Measurements from ENCODE around the gene XPO6.

The XPO6 gene

GRCh38 chr16:28183930-28184329 lies 27.8 kb downstream of the XPO6 start:
- no peak for DNase-seq (ENCODE audit: low spot score)

GRCh38 chr16:28183484-28183883 lies 28.3 kb downstream of the XPO6 start:
- no peak for DNase-seq (ENCODE audit: low spot score)

DNA sequence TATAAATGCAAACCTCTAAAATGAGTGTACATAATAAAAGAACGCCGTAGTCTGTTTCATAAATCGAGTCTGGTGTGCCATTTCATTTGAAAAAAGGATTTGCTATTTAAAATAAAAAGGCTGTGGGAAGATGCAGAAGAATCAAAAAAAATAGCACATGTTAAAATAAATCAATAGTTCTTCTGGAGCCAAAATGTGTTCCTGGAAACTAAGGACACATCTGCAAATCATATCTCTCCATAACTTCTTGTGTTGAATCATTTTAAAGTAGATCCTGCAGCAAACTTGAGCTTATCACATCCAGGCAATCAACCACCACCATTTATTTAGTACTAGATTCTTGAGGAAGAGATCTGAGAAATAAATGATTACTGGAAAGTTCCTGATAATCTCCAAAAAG lies 29.0 kb downstream of the XPO6 start:
- DNase-seq (ENCODE audit: low spot score) = no peak

DNA sequence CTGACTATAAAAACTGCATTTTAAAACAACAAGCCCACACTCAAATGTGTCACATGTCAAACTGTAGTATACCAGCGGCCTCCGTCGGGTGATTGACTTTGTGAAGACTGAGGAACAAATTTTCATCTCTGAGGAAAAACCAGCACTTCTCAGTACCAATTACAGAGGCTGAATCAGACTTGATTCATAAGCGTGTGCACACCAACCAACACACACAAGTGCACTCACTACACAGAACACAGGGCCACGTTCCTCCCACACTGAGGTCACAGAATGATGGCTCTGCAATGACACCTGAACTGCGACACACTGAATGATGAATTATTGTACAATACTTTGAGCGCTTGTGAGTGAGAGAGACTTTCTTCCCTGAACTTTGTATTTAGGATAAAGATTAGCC lies 29.6 kb downstream of the XPO6 start:
- DNase-seq (ENCODE audit: low spot score) = peak; percentile 65

DNA sequence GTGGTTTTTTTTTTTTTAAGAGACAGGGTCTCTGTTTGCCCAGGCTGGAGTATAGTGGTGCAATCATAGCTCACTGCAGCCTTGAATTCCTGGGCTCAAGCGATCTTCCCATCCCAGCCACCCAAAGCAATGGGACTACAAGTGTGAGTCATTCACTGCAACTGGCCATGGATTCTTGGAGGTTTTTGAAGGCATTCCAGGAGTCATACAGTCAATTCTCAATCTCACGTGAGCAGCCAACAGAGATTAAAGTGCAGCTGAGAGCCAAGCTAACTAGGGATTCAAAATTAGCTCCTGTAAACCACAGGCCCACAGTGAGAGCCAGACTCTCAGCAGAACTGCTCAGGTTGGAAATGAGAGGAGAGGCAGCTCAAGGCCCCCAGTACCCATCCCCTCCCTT lies 30.2 kb downstream of the XPO6 start:
- DNase-seq (ENCODE audit: low spot score) = peak; percentile 92

GRCh38 chr16:28180655-28181460 lies 30.9 kb downstream of the XPO6 start:
- peak; percentile 79 for DNase-seq (ENCODE audit: low spot score)

- peak; percentile 64 for DNase-seq (ENCODE audit: low spot score)
Measured at GRCh38 chr16:28179354-28179753, 32.4 kb downstream of the XPO6 start.

GRCh38 chr16:28175715-28176114 lies 36.0 kb downstream of the XPO6 start:
- DNase-seq (ENCODE audit: low spot score) = no peak

- DNase-seq (ENCODE audit: low spot score) = peak; percentile 36
Measured at GRCh38 chr16:28172336-28172735, 39.4 kb downstream of the XPO6 start.

DNA sequence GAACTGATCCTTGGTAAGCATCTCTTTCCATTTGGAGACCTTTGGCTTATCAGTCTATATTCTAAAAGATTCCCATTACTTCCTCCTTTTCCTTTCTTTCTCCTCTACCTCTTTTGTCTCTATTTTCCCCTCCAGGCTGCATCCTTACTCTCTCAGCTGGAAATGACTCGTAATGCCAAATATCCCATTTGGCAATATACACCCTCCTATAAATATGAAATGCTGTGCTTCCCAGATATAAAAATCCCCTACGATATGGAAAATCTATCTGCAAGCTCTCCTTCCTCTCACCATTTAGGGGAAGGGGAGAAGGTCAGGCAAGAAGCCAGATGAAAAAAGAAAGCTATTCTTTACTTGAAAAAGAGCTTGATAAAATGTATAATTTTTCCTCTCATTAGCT lies 39.9 kb downstream of the XPO6 start:
- DNase-seq (ENCODE audit: low spot score) = no peak

- DNase-seq (ENCODE audit: low spot score) = no peak
Measured at GRCh38 chr16:28168991-28169554, 42.7 kb downstream of the XPO6 start.

- DNase-seq (ENCODE audit: low spot score) = no peak
Measured at GRCh38 chr16:28167730-28168129, 44.0 kb downstream of the XPO6 start.

DNA sequence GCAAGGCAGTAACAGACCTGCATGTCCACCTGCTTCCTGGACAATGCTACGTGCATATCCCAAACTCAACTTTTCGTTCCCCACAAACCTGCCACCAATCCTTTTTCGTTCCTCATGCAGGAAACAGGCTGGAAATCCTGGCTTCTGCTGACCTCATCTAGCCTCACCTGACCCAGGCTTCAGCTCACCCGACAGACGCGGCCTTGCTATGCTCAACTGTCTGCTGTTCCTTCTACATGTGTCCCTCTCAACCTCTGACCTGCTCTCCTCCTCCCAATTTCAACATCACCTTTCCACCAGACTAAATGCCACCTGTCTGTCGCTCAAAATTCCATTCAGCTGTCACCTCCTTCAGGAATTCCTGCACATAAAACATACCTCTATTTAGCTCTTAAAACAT lies 44.5 kb downstream of the XPO6 start:
- no peak for DNase-seq (ENCODE audit: low spot score)

DNA sequence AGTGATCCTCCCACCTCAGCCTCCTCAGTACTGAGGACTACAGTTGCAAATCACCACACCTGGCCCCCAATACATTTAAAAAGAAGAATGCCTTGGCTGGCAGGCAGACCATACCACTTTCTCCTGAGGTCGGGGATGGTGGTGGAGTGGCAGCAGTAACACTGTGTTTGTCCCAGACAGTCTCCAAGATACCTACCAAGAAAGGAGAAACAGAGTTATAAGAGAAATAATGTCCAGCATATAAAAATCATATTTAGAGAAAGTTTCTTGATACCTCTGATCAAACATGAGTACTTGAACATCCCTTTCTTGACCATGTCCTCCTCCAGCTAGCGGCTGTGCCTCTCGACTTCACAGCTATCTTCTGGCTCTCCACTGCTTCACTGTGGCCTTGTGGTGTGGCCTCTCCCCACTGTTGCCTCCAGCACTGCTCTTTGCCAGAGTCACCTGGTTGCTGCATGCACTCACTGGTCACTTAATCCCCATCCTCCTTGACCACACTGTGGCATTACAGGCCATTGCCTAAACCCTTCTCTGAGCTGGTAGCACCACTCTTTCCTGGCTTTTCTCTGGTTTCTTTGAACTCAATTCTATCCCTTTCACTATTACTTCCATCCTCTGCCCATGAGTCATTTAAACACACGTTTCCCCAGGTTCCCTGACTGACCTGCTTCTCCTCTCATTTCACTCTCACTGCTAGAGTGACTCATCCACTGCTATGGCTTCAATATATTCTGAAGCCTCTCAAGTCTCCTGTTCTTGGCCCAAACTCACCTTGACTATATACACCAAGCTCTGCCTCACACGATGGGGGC lies 45.2 kb downstream of the XPO6 start:
- peak; percentile 88 for DNase-seq (ENCODE audit: low spot score)

DNA sequence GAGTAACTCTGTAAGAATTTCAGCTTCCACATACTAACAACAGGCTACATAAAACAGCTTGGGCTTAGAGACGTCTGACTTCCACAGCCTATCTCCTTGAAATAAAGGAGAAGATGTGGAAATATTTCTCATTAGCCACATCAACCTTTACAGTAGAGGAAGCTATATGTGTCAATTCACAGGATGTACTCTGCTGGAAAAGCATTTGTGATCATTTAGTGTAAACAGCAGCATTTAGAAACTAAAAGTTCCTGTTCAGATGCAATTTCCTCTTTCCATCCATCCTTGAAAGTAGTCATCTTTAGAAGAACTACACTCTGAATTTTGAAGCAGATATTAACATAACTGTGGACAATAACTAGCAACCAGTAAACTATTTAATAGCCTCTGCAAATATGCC lies 46.2 kb downstream of the XPO6 start:
- no peak for DNase-seq (ENCODE audit: low spot score)

- DNase-seq (ENCODE audit: low spot score) = no peak
Measured at GRCh38 chr16:28164140-28164539, 47.6 kb downstream of the XPO6 start.

- no peak for DNase-seq (ENCODE audit: low spot score)
Measured at GRCh38 chr16:28163699-28164098, 48.1 kb downstream of the XPO6 start.

DNA sequence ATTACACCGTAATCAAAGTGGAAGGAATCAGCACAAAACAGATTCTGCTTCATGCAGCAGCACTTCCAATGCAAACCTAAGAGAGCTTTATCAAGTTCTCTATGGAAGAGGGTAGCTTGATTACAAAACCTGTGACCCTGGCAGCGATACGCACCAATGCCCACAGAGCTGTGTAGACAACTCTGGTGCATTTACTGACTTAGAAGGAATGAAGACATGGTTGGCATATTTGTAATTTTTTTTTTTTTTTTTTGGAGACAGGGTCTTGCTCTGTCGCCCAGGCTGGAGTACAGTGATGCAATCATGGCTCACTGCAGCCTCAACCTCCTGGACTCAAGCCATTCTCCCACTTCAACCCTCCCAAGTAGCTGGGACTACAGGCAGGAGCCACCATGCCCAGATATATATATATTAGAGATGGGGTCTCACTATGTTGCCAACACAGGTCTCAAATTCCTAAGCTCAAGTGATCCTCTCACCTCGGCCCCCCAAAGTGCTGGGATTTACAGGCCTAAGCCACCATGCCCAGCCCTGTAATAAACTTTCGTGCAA lies 49.4 kb downstream of the XPO6 start:
- DNase-seq (ENCODE audit: low spot score) = peak; percentile 68

DNA sequence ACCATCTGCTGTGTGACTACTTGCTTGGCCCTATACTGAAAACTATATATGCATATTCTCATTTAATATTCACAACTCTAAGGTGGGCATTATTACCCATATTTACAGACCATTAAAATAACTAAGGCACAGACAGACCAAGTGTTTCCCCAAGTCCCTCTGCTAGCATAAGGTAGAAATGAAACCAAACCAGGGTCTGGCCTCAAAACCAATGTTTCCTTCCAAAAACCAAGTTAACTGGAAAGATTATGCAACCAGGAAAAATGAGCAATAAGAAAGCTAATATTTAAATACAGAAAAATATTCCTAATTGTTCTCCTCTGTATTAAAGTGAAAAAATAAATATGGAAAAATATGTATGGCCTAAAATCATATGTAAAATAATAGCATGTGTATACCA lies 50.1 kb downstream of the XPO6 start:
- DNase-seq (ENCODE audit: low spot score) = no peak

- no peak for DNase-seq (ENCODE audit: low spot score)
Measured at GRCh38 chr16:28158136-28158535, 53.6 kb downstream of the XPO6 start.

GRCh38 chr16:28156056-28156680 lies 55.6 kb downstream of the XPO6 start:
- no peak for DNase-seq (ENCODE audit: low spot score)

- DNase-seq (ENCODE audit: low spot score) = no peak
Measured at GRCh38 chr16:28155293-28155692, 56.5 kb downstream of the XPO6 start.
